ENCODE data around the gene GALNT16.

- no peak for TF ChIP-seq CTCF (IDR thresholded peaks at IDR 0.05; ENCODE audit: insufficient read depth, low read depth, low read length)
- no peak for TF ChIP-seq EZH2 (IDR thresholded peaks at IDR 0.05; ENCODE audit: insufficient read depth, low read length)
Measured at GRCh38 chr14:69300601-69301221, 40.8 kb downstream of the GALNT16 start.

All from astrocyte (in vitro differentiated cells and primary cell).